ENCODE data around the gene MTF2.
"Not testable (repeated sequence)": the region's sequence is repeated elsewhere in the genome, so short reads cannot be mapped to it uniquely, and the experiment has no call there.

MTF2 gene

GRCh38 chr1:93137604-93138292 lies 58.7 kb downstream of the MTF2 start:
- H3K4me3 Mint-ChIP-seq: no peak overlapping the region
- ATAC-seq (ENCODE audit: low read depth) (no peak), DNase-seq (ENCODE audit: low spot score in 2 of 2) (no peak)
- H3K9me3 Mint-ChIP-seq: no peaks in the 10 kb centered on the region
- no peak overlapping the region for H3K27ac Mint-ChIP-seq
- no peaks in the 10 kb centered on the region for H3K27me3 Mint-ChIP-seq
- H3K36me3 Mint-ChIP-seq: peaks cover 14% of the 10 kb centered on the region
- H3K4me1 Mint-ChIP-seq: no peaks in the 10 kb centered on the region

- Mint-ChIP-seq H3K9me3 (no peaks in the 10 kb centered on the region), H3K27me3 (no peaks in the 10 kb centered on the region), H3K4me3 (no peak overlapping the region), H3K27ac (peak overlapping the region; percentile 32), H3K36me3 (peaks cover 14% of the 10 kb centered on the region), H3K4me1 (no peaks in the 10 kb centered on the region)
- DNase-seq (ENCODE audit: low spot score in 2 of 2): no peak
- no peak for ATAC-seq (ENCODE audit: low read depth)
Measured at GRCh38 chr1:93140106-93140505, 61.0 kb downstream of the MTF2 start.

- Mint-ChIP-seq H3K9me3 (no peaks in the 10 kb centered on the region), H3K4me1 (no peaks in the 10 kb centered on the region), H3K27ac (peak overlapping the region; percentile 65), H3K27me3 (no peaks in the 10 kb centered on the region), H3K4me3 (no peak overlapping the region), H3K36me3 (peaks cover 7% of the 10 kb centered on the region)
- DNase-seq (ENCODE audit: low spot score in 2 of 2): no peak
- ATAC-seq (ENCODE audit: low read depth): no peak
Measured at GRCh38 chr1:93142161-93142560, 63.1 kb downstream of the MTF2 start.

GRCh38 chr1:93143136-93143535 lies 64.1 kb downstream of the MTF2 start:
- peaks cover 7% of the 10 kb centered on the region for H3K36me3 Mint-ChIP-seq
- no peak overlapping the region for H3K4me3 Mint-ChIP-seq
- no peaks in the 10 kb centered on the region for H3K4me1 Mint-ChIP-seq
- H3K27me3 Mint-ChIP-seq: no peaks in the 10 kb centered on the region
- no peak for ATAC-seq (ENCODE audit: low read depth)
- peak overlapping the region; percentile 65 for H3K27ac Mint-ChIP-seq
- no peaks in the 10 kb centered on the region for H3K9me3 Mint-ChIP-seq
- no peak for DNase-seq (ENCODE audit: low spot score in 2 of 2)

GRCh38 chr1:93143769-93144168 lies 64.7 kb downstream of the MTF2 start:
- Mint-ChIP-seq H3K27ac (no peak overlapping the region), H3K36me3 (peaks cover 8% of the 10 kb centered on the region), H3K9me3 (no peaks in the 10 kb centered on the region), H3K4me3 (no peak overlapping the region), H3K4me1 (no peaks in the 10 kb centered on the region), H3K27me3 (no peaks in the 10 kb centered on the region)
- no peak for ATAC-seq (ENCODE audit: low read depth)
- DNase-seq (ENCODE audit: low spot score in 2 of 2): no peak

- DNase-seq (ENCODE audit: low spot score in 2 of 2) (no peak), ATAC-seq (ENCODE audit: low read depth) (no peak)
- Mint-ChIP-seq H3K4me1 (peaks cover 2% of the 10 kb centered on the region), H3K9me3 (no peaks in the 10 kb centered on the region), H3K4me3 (no peak overlapping the region), H3K27me3 (no peaks in the 10 kb centered on the region), H3K27ac (peak overlapping the region; percentile 56), H3K36me3 (peaks cover 21% of the 10 kb centered on the region)
Measured at GRCh38 chr1:93148001-93148400, 68.9 kb downstream of the MTF2 start.

GRCh38 chr1:93150729-93151128 lies 71.6 kb downstream of the MTF2 start:
- Mint-ChIP-seq H3K9me3 (no peaks in the 10 kb centered on the region), H3K36me3 (peaks cover 23% of the 10 kb centered on the region), H3K27me3 (no peaks in the 10 kb centered on the region), H3K4me3 (no peak overlapping the region), H3K4me1 (peaks cover 2% of the 10 kb centered on the region), H3K27ac (peak overlapping the region; percentile 86)
- ATAC-seq (ENCODE audit: low read depth) (no peak), DNase-seq (ENCODE audit: low spot score in 2 of 2) (no peak)

GRCh38 chr1:93151474-93151873 lies 72.4 kb downstream of the MTF2 start:
- DNase-seq (ENCODE audit: low spot score in 2 of 2): no peak
- H3K4me3 Mint-ChIP-seq: no peak overlapping the region
- peak overlapping the region; percentile 86 for H3K27ac Mint-ChIP-seq
- no peak for ATAC-seq (ENCODE audit: low read depth)
- no peaks in the 10 kb centered on the region for H3K9me3 Mint-ChIP-seq
- H3K27me3 Mint-ChIP-seq: no peaks in the 10 kb centered on the region
- H3K36me3 Mint-ChIP-seq: peaks cover 25% of the 10 kb centered on the region
- H3K4me1 Mint-ChIP-seq: peaks cover 2% of the 10 kb centered on the region

GRCh38 chr1:93152835-93153234 lies 73.8 kb downstream of the MTF2 start:
- peak overlapping the region; percentile 8 for H3K27ac Mint-ChIP-seq
- H3K36me3 Mint-ChIP-seq: peaks cover 22% of the 10 kb centered on the region
- H3K9me3 Mint-ChIP-seq: no peaks in the 10 kb centered on the region
- no peaks in the 10 kb centered on the region for H3K27me3 Mint-ChIP-seq
- peaks cover 2% of the 10 kb centered on the region for H3K4me1 Mint-ChIP-seq
- ATAC-seq (ENCODE audit: low read depth): no peak
- DNase-seq (ENCODE audit: low spot score in 2 of 2): no peak
- no peak overlapping the region for H3K4me3 Mint-ChIP-seq

GRCh38 chr1:93154898-93155297 lies 75.8 kb downstream of the MTF2 start:
- no peak overlapping the region for H3K27ac Mint-ChIP-seq
- no peaks in the 10 kb centered on the region for H3K9me3 Mint-ChIP-seq
- peaks cover 2% of the 10 kb centered on the region for H3K4me1 Mint-ChIP-seq
- DNase-seq (ENCODE audit: low spot score in 2 of 2) (no peak), ATAC-seq (ENCODE audit: low read depth) (no peak)
- no peaks in the 10 kb centered on the region for H3K27me3 Mint-ChIP-seq
- H3K36me3 Mint-ChIP-seq: peaks cover 16% of the 10 kb centered on the region
- H3K4me3 Mint-ChIP-seq: no peak overlapping the region

- Mint-ChIP-seq H3K27me3 (no peaks in the 10 kb centered on the region), H3K4me3 (no peak overlapping the region), H3K36me3 (peaks cover 16% of the 10 kb centered on the region), H3K27ac (no peak overlapping the region), H3K9me3 (no peaks in the 10 kb centered on the region), H3K4me1 (peaks cover 2% of the 10 kb centered on the region)
- ATAC-seq (ENCODE audit: low read depth) (no peak), DNase-seq (ENCODE audit: low spot score in 2 of 2) (no peak)
Measured at GRCh38 chr1:93155335-93155734, 76.3 kb downstream of the MTF2 start.

GRCh38 chr1:93159337-93159736 lies 80.3 kb downstream of the MTF2 start:
- ATAC-seq (ENCODE audit: low read depth): no peak
- Mint-ChIP-seq H3K4me3 (no peak overlapping the region), H3K27me3 (no peaks in the 10 kb centered on the region), H3K36me3 (peaks cover 14% of the 10 kb centered on the region), H3K27ac (peak overlapping the region; percentile 41), H3K4me1 (peaks cover 4% of the 10 kb centered on the region), H3K9me3 (no peaks in the 10 kb centered on the region)
- DNase-seq (ENCODE audit: low spot score in 2 of 2): no peak

- ATAC-seq (ENCODE audit: low read depth); H3K9me3 Mint-ChIP-seq; DNase-seq (ENCODE audit: low spot score in 2 of 2); H3K27me3 Mint-ChIP-seq; H3K4me3 Mint-ChIP-seq; H3K27ac Mint-ChIP-seq: not testable (repeated sequence)
- Mint-ChIP-seq H3K36me3 (peaks cover 19% of the 10 kb centered on the region), H3K4me1 (peaks cover 19% of the 10 kb centered on the region)
Measured at GRCh38 chr1:93163314-93163713, 84.2 kb downstream of the MTF2 start.

- H3K36me3 Mint-ChIP-seq: peaks cover 25% of the 10 kb centered on the region
- H3K27ac Mint-ChIP-seq: peak overlapping the region; percentile 53
- no peak for ATAC-seq (ENCODE audit: low read depth)
Measured at GRCh38 chr1:93164816-93165215, 85.7 kb downstream of the MTF2 start.

GRCh38 chr1:93165895-93166294 lies 86.8 kb downstream of the MTF2 start:
- H3K4me1 Mint-ChIP-seq: peaks cover 22% of the 10 kb centered on the region
- peaks cover 25% of the 10 kb centered on the region for H3K36me3 Mint-ChIP-seq
- not testable (repeated sequence) for ATAC-seq (ENCODE audit: low read depth); H3K27me3 Mint-ChIP-seq; H3K9me3 Mint-ChIP-seq; DNase-seq (ENCODE audit: low spot score in 2 of 2); H3K4me3 Mint-ChIP-seq
- peak overlapping the region; percentile 11 for H3K27ac Mint-ChIP-seq

More at GRCh38 chr1:93164816-93165215, 85.7 kb downstream of the MTF2 start:
- H3K4me3 Mint-ChIP-seq: no peak overlapping the region
- no peak for DNase-seq (ENCODE audit: low spot score in 2 of 2)
- H3K9me3 Mint-ChIP-seq: peaks cover 3% of the 10 kb centered on the region
- peaks cover 22% of the 10 kb centered on the region for H3K4me1 Mint-ChIP-seq
- no peaks in the 10 kb centered on the region for H3K27me3 Mint-ChIP-seq
